NCI-H2171 (cell line): Measurements from ENCODE around the gene SYNPO2.
"Not testable (repeated sequence)": the region's sequence is repeated elsewhere in the genome, so short reads cannot be mapped to it uniquely, and the experiment has no call there.

Experiments used
- DNase-seq: peaks from one replicate; lab custom pipeline; 2025; lab: John Stamatoyannopoulos, UW

SYNPO2 gene

DNA sequence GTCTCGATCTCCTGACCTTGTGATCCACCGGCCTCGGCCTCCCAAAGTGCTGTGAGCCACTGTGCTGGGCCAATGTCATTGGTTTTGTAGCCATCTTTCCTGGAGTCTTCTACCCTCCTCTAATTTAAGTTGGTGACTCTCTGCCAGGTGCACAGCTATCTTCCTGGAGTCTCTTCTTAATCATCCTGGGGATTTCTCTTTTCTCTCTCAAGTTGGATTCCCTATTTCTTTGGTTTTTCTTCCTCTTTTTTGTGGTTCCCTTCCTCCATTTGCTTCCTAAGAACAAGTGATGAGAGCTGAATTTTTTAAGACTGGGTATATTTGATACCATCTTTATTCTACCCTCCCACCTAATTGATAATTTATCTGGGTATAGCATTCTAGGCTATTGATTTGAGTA lies 113.8 kb downstream of the SYNPO2 start:
- no peak for DNase-seq

DNA sequence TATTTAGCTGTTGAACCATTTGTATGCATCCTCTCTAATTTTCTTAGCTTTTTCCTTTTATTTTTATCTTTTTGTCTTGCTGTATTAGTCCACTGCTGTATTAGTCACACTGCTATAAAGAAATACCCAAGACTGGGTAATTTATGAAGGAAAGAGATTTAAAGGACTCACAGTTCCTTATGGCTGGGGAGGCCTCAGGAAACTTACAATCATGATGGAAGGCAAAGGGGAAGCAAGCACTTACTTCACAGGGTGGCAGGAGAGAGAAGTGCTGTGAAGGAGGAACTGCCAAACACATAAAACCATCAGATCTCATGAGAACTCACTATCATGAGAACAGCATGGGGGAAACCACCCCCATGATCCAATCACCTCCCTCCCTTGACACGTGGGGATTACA lies 114.3 kb downstream of the SYNPO2 start:
- not testable (repeated sequence) for DNase-seq

DNA sequence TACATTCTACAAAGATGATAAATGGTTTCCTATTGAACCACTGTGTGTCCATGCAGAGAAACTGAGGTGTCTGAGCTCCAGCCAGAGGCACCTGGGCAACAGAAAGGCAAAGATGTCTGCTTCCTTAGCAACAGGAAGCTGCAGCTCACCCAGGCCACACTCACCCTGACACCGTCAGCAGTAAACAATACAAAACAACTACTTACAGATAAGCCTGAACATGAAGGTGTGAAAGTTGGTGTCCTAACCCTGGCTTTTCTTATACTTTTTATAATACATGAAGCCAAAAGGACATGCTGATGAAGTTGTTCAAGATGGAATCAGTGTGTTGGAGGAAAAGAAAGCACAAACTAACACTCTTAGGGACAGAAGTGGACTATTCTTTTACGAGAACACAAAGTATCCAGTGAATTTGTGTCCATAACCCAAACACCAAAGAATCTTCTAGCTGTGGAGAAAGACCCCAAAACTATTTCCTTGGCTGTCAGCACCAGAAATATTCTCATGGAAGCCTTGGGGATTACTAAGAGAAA lies 117.3 kb downstream of the SYNPO2 start:
- no peak for DNase-seq

DNA sequence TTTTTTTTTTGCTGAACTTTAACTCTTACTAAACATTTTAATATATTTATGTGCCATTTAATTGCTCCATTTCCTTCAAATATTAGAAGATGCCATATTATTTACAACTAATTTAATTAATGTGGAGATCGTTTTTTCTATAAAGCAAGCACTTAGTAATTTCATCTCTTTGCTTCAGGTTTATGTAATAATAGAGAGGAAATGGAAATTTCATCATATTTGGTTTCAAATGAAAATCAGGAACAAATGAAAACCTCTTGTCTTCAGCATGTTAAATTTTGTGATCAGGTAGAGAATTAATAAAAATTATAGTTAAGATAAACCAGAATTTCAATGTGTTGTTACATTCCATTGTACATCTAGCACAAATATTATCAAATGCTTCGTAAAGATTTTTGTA lies 120.1 kb downstream of the SYNPO2 start:
- no peak for DNase-seq

DNA sequence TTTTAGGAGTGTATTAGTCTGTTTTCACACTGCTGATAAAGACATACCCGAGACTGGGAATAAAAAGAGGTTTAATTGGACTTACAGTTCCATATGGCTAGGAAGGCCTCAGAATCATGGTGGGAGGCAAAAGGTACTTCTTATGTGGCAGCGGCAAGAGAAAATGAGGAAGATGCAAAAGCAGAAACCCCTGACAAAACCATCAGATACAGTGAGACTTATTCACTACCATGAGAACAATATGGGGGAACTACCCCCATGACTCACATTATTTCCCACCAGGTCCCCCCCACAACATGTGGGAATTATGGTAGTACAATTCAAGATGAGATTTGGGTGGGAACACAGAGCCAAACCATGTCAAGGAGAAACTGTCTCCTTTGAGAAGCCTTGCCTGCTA lies 121.6 kb downstream of the SYNPO2 start:
- DNase-seq = not testable (repeated sequence)

DNA sequence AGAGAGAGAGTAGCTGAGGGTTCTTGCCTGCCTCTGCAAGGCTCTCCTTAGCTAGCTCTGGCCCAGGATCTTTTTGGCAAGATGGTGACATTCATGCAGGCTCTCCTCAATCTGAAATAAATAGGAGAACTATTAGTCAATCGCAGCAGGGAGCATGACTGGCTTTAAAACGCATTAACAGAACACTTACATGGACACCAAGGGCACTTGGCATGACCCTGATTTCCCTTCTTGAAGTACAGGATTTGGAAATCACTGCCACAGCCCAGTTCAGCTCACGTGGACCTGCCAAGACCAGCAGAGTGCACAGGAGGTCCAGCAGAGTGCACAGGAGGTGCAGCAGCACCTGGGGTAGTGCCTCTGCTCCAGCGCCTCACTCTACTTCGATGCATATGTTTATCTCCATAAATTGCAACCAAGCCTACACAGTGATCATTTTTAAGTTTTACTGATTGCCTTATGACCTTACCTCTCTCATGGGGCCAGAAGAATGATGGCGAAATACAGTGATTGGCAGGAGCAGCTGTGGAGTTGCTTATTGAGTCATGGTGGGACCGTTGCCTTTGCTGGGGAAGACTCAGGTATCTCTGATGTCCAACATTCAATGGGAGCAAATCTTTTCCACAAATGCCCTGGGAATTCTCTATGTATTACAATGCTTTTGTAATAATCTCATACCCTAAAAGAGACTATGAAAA lies 122.4 kb downstream of the SYNPO2 start:
- no peak for DNase-seq

DNA sequence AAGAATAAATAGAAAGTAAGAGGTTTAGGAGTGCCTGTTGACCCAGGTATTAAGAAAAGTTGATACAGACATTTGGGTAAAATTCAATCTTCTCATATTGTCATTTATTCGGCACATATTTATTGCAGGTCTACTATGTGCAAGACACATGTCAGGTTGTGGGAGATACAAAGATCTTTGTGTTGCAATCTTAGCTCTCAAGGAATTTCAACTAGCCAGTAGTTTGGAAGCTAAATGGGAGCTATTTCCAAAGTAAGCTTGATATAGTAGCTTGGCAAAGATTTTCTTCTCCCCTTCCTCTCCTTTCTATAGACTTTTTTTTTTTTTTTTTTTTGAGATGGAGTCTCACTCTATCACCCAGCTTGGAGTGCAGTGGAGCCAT lies 122.9 kb downstream of the SYNPO2 start:
- DNase-seq = no peak

DNA sequence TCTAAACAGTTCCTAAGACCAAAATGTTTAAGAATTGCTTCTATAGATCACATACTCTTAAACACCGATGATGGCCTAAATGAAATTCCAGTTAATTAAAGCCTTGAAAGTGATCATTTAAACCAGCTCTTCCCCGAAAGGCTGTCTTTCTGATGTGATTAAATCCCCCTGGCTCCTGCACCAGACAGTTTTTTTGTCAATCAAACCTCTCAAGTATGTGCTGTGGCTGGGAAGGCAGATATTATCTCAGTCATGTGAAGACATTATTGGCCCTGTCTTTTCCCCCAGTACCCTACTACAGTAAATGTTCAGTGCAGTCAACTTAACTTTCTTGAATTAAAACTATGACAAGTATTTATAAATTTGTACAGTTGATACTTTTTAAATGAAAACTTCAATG lies 126.0 kb downstream of the SYNPO2 start:
- DNase-seq = no peak

DNA sequence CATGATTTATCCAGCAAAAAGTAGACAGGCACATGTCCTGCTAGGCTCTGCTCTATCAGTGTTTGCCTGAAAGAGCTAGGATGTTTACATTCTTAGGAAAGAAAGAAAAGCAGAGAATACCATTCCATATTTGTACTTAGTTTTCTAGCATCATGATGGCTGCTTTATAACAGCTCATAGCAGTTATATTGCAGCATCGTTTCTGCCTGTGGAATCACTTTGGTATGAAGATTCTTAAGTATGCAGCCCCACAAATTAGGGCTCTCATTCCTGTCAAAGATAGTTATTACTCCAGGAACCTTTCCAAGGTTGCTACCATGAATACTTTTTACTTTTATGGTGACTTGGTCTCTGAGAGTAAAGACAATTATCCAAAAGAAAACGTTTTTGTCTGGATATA lies 128.0 kb downstream of the SYNPO2 start:
- no peak for DNase-seq

DNA sequence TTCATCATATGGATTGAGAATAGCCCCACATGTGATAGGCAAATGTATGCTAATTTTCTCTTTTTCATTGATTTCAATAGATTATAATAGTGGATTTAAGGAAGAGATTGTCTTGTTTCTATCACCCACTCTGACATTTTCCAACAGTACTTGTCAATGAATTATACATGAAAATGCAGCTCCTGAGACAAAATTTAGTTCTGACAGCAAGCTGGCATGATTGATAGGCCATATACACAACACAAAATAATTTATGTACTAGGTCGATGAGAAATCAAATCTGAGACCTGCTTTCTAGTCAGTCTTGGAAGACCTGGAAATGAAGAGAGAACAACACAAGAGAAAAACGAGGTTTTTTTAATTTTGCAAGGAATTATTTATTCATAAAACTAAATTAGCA lies 129.0 kb downstream of the SYNPO2 start:
- no peak for DNase-seq

DNA sequence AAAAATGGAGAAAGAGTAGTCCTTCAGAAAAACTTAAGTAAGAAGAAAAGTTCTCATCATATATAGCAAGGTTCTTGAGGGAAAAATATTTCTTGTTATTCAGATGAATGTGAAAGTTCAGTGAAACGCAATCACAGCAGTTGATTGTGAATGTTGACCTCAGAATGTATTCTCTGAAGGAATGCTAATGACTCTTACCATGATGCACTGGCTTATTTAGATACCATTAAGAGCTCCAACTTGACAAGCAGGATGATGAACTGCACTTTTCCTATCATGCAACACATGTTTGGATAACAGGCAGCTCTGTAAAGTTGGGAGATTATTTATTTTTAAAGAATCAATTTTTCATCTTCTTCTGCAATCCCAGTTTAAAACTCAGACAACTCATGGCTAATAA lies 131.5 kb downstream of the SYNPO2 start:
- DNase-seq = no peak

DNA sequence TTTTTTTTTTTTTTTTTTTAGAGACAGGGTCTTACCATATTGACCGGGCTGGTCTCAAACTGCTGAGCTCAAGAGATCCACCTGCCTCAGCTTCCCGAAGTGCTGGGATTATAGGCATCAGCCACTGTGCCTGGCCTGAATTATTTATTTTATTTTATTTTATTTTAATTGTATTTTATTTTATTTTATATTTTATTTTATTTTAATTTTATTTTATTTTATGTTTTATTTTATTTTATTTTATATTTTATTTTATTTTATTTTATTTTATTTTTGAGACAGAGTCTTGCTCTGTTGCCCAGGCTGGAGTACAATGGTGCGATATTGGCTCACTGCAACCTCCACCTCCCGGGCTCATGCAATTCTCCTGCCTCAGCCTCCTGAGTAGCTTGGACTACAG lies 133.9 kb downstream of the SYNPO2 start:
- DNase-seq = not testable (repeated sequence)

DNA sequence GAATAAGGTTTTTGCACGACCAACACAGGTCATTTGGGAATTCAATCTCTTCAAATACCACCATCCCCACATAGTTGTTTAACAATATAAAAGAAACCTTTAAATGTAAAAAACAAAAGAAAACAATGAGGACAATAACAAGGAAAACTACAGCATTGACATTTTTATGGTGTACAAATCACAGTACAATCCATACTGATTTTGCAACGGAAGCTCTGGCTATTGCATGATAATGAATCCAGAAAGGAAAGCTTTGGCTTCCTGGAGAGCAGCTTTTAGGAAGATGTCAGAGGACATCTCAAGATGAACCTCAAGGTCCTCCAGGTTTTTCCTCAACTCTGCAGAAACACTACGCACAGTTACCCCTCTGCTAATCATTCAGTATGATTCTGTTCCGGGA lies 135.4 kb downstream of the SYNPO2 start:
- no peak for DNase-seq

DNA sequence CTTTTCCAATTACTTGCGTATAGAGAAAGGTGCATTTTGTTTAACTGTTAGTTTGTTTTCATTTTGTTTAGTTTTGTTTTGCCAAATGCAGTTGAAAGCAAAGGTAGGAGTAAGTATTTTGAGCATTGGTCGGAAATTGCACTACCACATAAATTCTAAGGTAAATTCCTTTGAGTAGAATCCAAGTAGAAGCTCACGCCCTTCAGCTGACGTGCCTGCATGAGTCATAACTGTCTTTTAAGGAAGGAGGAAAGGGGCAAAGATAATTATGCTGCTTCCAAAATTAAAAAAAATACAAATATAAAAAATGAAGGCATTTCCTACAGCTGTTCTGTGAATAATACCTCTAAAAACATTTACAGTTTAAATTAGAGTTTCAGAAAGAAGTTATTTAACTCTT lies 136.8 kb downstream of the SYNPO2 start:
- no peak for DNase-seq

DNA sequence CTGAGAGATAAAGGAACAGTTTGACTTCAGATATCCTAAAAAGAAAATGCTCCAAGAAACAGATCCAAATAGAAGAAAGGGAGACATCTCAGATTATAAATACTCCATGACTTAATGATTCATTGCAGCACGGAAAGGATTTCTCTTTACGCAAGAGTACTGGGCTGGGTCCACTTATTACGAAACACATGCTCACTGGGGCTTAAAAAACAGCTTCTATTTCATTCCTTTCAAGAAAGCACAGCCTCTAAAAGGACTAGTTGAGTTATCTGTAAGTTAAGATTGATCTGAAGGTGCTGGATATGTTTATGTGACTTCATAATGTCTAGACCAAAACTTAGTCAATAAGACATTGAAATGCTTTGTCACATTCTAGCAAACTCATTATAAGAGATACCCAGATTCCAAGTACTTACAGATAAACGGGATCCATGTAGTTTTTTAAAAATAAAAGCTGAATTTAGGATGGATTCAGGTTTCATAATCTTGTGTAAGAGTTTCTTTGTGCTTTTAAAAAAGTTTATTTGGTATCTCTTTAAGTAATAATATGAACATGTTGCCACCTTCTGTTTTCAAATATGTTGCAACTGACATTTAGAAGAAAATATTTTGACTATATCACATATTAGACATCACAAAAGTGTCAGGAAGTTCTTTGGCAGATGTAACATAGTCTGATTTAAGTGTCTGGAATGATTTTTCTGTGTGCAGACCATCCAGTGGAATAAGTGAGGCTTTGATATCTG lies 137.4 kb downstream of the SYNPO2 start:
- DNase-seq = no peak

DNA sequence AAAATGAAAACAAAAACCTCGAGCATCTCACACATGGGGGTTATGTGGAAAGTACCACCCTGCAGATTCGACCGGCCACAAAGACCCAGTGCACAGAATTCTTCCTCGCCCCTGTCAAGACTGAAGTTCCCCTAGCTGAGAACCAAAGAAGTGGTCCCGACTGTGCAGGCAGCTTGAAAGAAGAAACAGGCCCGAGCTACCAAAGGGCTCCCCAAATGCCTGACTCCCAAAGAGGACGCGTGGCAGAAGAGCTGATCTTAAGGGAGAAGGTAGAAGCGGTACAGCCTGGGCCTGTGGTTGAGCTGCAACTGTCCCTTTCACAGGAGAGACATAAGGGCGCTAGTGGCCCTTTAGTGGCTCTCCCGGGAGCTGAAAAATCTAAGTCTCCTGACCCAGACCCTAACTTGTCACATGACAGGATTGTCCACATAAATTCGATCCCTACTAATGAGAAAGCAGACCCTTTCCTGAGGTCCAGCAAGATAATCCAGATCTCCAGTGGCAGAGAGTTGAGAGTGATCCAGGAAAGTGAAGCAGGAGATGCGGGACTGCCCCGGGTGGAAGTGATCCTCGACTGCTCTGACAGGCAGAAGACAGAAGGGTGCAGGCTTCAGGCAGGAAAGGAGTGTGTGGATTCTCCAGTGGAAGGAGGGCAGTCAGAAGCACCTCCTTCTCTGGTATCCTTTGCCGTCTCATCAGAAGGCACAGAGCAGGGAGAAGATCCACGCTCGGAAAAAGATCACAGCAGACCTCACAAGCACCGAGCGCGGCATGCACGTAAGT lies 138.2 kb downstream of the SYNPO2 start:
- DNase-seq = no peak

DNA sequence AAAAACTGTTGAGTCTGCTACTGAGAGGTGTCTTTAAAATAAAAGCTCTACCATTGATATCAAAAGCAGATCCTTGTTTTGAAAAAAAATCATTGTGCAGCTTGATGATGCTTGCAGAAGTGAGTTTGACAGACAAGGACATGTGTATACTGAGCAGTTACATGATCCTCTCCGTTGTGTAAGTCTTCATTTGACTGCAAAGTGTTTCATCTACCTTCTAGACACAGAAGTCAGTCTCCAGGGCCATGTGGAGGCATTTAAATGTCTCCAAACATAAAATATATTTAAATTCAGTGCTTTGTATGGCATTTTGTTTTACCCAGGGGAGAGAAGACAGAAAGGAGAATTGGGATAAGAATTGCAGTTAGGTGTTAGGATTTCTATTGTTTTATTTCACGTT lies 139.2 kb downstream of the SYNPO2 start:
- DNase-seq = no peak

DNA sequence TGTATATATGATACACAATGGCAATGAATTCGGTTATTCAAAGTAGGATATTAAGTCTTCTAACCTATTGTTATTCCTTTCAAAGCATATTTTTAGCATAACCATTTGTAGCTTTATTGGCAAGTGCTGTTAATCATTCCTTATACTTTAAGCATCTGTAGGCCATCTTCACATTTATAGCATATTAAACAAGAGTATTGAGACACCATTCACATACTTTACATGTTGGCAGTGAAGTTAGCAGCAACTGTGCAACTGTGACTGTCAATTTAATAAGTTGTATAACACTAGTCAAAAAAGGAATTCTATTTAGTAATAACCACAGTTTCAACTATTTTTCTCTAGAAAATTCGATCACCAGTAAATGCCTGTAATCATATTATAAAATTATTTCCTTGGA lies 139.6 kb downstream of the SYNPO2 start:
- DNase-seq = no peak

DNA sequence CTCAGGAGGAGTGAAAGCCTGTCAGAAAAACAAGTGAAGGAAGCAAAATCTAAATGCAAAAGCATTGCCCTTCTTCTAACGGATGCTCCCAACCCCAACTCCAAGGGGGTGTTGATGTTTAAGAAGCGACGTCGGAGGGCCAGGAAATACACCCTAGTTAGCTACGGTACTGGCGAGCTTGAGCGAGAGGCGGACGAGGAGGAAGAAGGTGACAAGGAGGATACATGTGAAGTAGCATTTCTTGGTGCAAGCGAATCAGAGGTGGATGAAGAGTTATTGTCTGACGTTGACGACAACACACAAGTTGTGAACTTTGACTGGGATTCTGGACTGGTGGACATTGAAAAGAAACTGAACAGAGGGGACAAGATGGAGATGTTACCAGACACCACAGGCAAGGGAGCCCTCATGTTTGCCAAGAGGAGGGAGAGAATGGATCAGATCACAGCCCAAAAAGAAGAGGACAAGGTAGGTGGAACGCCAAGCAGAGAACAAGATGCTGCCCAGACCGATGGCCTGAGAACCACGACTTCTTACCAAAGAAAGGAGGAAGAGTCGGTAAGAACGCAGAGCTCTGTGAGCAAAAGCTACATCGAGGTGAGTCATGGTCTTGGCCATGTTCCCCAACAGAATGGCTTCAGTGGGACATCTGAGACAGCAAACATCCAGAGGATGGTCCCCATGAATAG lies 141.3 kb downstream of the SYNPO2 start:
- DNase-seq = no peak

DNA sequence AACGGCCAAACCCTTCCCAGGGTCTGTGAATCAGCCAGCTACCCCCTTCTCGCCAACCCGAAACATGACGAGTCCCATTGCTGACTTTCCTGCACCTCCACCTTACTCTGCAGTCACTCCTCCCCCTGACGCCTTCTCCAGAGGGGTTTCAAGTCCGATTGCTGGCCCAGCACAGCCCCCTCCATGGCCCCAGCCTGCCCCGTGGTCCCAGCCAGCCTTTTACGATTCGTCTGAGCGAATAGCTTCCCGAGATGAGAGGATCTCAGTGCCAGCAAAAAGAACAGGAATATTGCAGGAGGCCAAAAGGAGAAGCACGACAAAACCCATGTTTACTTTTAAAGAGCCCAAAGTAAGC lies 141.9 kb downstream of the SYNPO2 start:
- no peak for DNase-seq

DNA sequence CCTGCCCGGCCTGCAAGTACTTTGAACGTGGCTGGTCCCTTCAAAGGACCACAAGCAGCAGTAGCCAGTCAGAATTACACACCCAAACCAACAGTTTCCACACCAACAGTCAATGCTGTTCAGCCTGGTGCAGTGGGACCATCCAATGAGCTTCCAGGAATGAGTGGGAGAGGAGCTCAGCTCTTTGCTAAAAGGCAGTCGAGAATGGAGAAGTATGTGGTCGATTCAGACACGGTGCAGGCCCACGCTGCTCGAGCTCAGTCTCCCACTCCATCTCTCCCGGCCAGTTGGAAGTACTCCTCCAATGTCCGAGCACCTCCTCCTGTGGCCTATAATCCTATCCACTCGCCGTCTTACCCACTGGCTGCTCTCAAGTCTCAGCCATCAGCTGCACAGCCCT lies 142.6 kb downstream of the SYNPO2 start:
- DNase-seq = no peak

DNA sequence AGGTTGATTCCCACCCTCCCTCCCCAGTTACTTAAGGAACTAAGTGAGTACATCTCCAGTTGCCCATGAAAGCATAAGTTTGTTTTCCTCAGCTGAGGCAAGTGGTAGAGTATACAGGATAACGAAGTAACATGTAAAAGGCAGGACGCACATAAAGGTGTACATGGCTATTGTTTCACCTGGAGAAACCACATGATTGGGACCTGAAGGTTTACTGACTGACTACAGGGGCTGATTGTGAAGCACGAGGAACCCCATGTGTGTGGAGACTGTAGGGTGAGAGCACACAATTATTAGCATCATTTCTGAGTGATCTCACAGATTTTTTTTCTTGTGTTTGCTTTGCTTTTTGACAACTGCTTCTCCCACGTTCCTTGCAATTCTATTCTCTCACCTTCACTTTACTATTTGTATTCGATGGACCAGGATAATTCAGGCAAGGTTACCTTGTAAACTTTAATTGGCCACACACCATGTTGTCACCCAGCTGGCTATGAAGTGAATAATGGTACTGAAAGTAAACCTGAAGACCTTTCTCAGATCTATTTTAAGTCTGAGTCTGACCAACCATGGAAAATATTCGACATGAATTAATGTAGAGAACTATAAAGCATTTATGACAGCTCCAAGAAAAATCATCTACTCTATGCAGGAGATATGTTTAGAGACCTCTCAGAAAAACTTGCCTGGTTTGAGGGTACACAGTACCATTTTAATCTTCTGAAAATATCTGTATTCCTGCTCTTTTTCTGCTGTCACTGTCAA lies 144.4 kb downstream of the SYNPO2 start:
- no peak for DNase-seq
